HUES48 (cell line): ENCODE measurements around the gene TAF3.

Source experiments
- H3K27ac ChIP-seq: one replicate; pipeline ENCODE4 v1.7.0; 2013; ENCODE audit warnings: low read depth, low read length, inconsistent platforms
- H3K27me3 ChIP-seq: 2 replicates; pipeline ENCODE4 v1.6.1; 2013; ENCODE audit warnings: mild to moderate bottlenecking, low read length; ENCODE audit not compliant: control insufficient read depth, insufficient read depth
- H3K36me3 ChIP-seq: 2 replicates; pipeline ENCODE4 v1.6.1; 2013; ENCODE audit warnings: low read length; ENCODE audit not compliant: control insufficient read depth, insufficient read depth
- H3K4me1 ChIP-seq: 2 replicates; pipeline ENCODE4 v1.6.1; 2013; ENCODE audit warnings: mild to moderate bottlenecking, low read length; ENCODE audit not compliant: control insufficient read depth, insufficient read depth
- H3K4me3 ChIP-seq: 2 replicates; pipeline ENCODE4 v1.5.1; 2013; ENCODE audit warnings: mild to moderate bottlenecking, low read depth, low read length
- H3K9ac ChIP-seq: 2 replicates; pipeline ENCODE4 v1.6.1; 2013; ENCODE audit warnings: mild to moderate bottlenecking, low read depth, low read length, moderate library complexity
- H3K9me3 ChIP-seq: 2 replicates; pipeline ENCODE4 v1.6.1; 2013; ENCODE audit warnings: low read length; ENCODE audit not compliant: control insufficient read depth, insufficient read depth

TAF3 gene

DNA sequence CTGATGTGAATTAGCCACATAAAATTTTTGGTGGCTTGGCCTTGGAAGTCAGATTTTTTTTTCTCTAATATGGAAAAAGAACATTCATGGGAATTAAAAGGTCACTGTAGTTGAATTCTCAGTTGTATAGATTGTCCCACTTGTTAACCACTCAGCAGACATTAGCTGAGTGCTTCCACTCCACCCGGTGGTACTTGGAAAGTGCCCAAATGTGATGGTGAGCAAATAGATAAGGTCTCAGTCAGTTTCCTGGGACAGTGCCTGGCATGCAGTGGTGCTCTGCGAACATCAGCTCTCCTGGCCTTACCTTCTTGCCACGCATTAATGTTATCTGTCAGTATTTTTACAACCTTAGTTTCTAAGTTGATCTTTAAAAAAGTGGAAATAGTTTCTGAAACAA lies 28.9 kb upstream of the TAF3 start:
- Histone ChIP-seq H3K9me3 (no peaks in the 10 kb centered on the region), H3K4me1 (peaks cover 16% of the 10 kb centered on the region; the same call in 1 of the 2 replicates), H3K4me3 (peak overlapping the region; percentile 99), H3K36me3 (peaks cover 13% of the 10 kb centered on the region), H3K27me3 (no peaks in the 10 kb centered on the region), H3K27ac (no peak overlapping the region), H3K9ac (0 out of 2 replicates have a peak overlapping the region, but pooled peaks have one; percentile 86)

GRCh38 chr10:7792541-7792940 lies 25.8 kb upstream of the TAF3 start:
- no peak overlapping the region for H3K4me3 ChIP-seq
- no peak overlapping the region for H3K27ac ChIP-seq
- peaks cover 34% of the 10 kb centered on the region for H3K36me3 ChIP-seq

DNA sequence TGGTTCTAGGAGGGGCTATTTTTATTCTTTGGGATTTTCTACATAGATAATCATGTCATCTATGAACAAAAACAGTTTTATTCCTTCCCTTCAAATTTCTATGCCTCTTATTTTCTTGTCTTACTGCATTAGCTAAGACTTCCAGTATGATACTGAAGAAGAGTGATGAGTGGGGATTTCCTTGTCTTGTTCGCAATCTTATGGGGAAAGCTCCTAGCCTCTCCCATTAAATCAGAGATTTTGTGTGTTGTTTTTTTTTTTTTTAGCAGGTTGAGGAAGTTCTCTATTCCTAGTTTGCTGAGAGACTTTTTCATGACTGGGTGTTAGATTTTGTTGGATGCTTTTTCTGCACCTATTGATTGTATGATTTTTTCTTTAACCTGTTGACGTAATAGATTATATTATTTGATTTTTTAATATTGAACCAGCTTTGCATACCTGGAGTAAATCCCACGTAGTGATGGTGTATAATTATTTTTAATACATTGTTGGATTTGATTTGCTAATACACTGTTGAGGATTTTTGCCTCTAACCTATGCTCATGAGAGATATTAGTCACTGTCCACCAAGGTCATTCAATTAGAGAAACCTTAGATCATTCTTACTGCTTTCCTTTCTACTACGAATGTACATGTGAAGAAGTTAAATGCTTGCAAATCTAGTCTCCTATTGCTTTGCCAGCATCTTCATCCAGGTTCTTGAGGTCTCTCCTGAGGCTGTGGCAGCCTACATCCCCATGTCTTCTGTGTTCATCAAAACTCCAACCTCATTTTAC lies 23.9 kb upstream of the TAF3 start:
- no peak overlapping the region for H3K4me3 ChIP-seq
- no peaks in the 10 kb centered on the region for H3K27me3 ChIP-seq
- no peak overlapping the region for H3K9ac ChIP-seq
- no peaks in the 10 kb centered on the region for H3K9me3 ChIP-seq
- peaks cover 4% of the 10 kb centered on the region; the same call in 1 of the 2 replicates for H3K4me1 ChIP-seq
- H3K36me3 ChIP-seq = peaks cover 51% of the 10 kb centered on the region
- no peak overlapping the region for H3K27ac ChIP-seq

More at GRCh38 chr10:7792541-7792940, 25.8 kb upstream of the TAF3 start:
- peaks cover 9% of the 10 kb centered on the region; the same call in 1 of the 2 replicates for H3K4me1 ChIP-seq
- no peaks in the 10 kb centered on the region for H3K9me3 ChIP-seq
- no peaks in the 10 kb centered on the region for H3K27me3 ChIP-seq
- H3K9ac ChIP-seq = no peak overlapping the region

DNA sequence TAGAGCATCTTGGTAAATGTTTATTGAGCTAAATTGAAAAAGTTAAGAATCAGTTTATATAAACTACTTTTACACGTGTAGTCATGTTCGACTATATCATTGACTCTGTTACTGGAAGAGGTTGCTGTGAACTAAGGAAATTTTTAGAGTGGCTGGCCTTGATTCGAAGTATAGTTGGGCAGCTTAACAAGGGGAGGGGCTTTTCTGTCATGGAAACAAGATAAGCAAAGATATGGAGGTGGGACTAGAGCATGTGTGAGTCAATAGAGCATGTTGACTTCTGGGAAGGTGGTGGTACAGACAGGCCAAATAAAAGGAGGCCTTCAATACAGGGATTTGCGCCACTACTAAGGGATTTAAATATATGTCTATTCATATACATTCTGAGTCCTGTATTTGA lies 22.7 kb upstream of the TAF3 start:
- H3K27ac ChIP-seq = no peak overlapping the region

GRCh38 chr10:7797582-7797981 lies 20.7 kb upstream of the TAF3 start:
- no peak overlapping the region for H3K9ac ChIP-seq
- no peak overlapping the region for H3K27ac ChIP-seq
- H3K4me3 ChIP-seq = no peak overlapping the region
- no peaks in the 10 kb centered on the region for H3K27me3 ChIP-seq
- H3K36me3 ChIP-seq = peaks cover 68% of the 10 kb centered on the region
- H3K9me3 ChIP-seq = no peaks in the 10 kb centered on the region
- no peaks in the 10 kb centered on the region for H3K4me1 ChIP-seq

More for the DNA sequence above, 22.7 kb upstream of the TAF3 start:
- peaks cover 60% of the 10 kb centered on the region for H3K36me3 ChIP-seq
- no peaks in the 10 kb centered on the region for H3K4me1 ChIP-seq
- no peaks in the 10 kb centered on the region for H3K9me3 ChIP-seq
- H3K4me3 ChIP-seq = no peak overlapping the region
- no peak overlapping the region for H3K9ac ChIP-seq
- no peaks in the 10 kb centered on the region for H3K27me3 ChIP-seq

GRCh38 chr10:7802606-7803005 lies 15.7 kb upstream of the TAF3 start:
- no peak overlapping the region for H3K9ac ChIP-seq
- H3K9me3 ChIP-seq = no peaks in the 10 kb centered on the region
- no peak overlapping the region for H3K4me3 ChIP-seq
- H3K4me1 ChIP-seq = no peaks in the 10 kb centered on the region
- H3K27me3 ChIP-seq = no peaks in the 10 kb centered on the region
- H3K36me3 ChIP-seq = peaks cover 89% of the 10 kb centered on the region
- H3K27ac ChIP-seq = no peak overlapping the region

- Histone ChIP-seq H3K27me3 (no peaks in the 10 kb centered on the region), H3K9ac (no peak overlapping the region), H3K27ac (no peak overlapping the region), H3K4me1 (no peaks in the 10 kb centered on the region), H3K9me3 (no peaks in the 10 kb centered on the region), H3K36me3 (peaks cover 87% of the 10 kb centered on the region), H3K4me3 (no peak overlapping the region)
Observed at GRCh38 chr10:7804216-7804615, 14.1 kb upstream of the TAF3 start.

DNA sequence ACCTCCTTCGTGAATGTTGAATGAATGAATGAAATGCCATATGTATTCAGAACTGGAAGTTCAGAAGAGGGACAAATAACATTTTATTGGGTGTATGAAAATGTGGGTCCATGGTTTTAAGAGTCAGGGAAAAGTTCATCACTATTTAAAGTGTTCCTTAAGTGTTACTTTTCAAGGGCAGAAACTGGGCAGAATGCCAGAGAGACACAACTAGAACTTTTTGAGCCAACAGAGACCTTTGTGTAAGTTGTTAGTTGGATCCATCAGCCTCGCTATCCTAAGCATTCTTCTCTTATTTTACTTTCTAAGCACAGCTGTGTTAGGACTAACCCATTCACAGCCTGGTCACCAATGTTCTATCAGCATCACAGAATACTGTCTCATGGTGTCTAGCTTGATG lies 13.6 kb upstream of the TAF3 start:
- Histone ChIP-seq H3K27ac (no peak overlapping the region), H3K9ac (no peak overlapping the region), H3K4me3 (no peak overlapping the region), H3K36me3 (peaks cover 81% of the 10 kb centered on the region), H3K9me3 (no peaks in the 10 kb centered on the region), H3K4me1 (no peaks in the 10 kb centered on the region), H3K27me3 (no peaks in the 10 kb centered on the region)

DNA sequence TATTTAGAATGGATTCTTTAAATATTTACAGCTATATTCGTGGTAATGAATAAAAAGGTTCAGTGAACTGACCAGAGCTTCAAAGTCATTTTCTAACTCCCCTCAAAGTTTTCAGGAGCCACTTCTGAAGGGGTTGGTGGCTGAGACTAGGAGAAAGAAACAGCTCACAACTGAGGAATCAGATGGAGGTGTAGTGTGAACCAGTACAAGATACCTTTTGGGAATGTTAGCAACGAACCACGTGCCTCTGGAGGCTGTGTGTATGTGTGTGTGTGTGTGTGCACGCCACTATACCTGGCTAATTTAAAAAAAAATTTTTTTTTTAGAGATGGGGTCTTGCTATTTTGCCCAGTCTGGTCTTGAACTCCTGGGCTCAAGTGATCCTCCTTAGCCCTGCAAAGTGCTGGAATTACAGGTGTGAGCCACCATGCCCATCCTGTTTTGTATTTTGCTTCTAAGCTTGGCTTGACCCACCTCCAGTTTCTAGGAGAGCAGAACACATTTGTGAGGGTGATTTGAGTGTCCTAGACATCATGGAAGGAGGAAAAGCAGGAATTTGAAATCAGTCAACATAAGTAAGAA lies 9.5 kb upstream of the TAF3 start:
- Histone ChIP-seq H3K4me3 (no peak overlapping the region), H3K27me3 (no peaks in the 10 kb centered on the region), H3K27ac (no peak overlapping the region), H3K9ac (no peak overlapping the region), H3K4me1 (no peaks in the 10 kb centered on the region), H3K9me3 (no peaks in the 10 kb centered on the region), H3K36me3 (peaks cover 44% of the 10 kb centered on the region)

DNA sequence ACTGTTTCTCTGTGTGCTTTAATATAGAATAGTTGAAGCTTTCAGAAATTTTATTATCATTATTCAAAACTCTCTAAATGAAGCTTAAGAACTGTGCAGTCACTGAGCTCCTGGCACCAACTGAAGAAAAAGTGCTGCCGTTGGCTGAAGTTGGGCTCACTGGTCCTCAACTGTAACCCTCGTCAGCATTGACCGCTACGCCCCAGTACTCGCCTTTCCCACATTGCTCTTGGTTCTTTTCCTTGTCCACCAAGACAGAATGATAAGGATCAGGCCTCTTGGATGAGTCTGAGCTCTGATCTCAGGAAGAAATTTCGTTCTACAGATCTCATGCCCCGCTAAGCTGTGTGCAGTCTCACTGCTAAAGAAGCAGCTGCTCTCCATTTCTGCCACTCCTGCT lies 7.9 kb upstream of the TAF3 start:
- no peak overlapping the region for H3K27ac ChIP-seq
- H3K4me3 ChIP-seq = no peak overlapping the region
- H3K4me1 ChIP-seq = no peaks in the 10 kb centered on the region
- no peaks in the 10 kb centered on the region; the same call in 1 of the 2 replicates for H3K27me3 ChIP-seq
- H3K9ac ChIP-seq = no peak overlapping the region
- H3K9me3 ChIP-seq = no peaks in the 10 kb centered on the region
- H3K36me3 ChIP-seq = peaks cover 28% of the 10 kb centered on the region

- H3K9me3 ChIP-seq = no peaks in the 10 kb centered on the region
- peaks cover 24% of the 10 kb centered on the region for H3K36me3 ChIP-seq
- H3K4me1 ChIP-seq = no peaks in the 10 kb centered on the region
- no peak overlapping the region for H3K4me3 ChIP-seq
- H3K27me3 ChIP-seq = no peaks in the 10 kb centered on the region; the same call in 1 of the 2 replicates
- no peak overlapping the region for H3K9ac ChIP-seq
- no peak overlapping the region for H3K27ac ChIP-seq
Observed at GRCh38 chr10:7811000-7811399, 7.3 kb upstream of the TAF3 start.
